GM21367 (cell line): ENCODE measurements around the gene HOXB1.

Source experiments
- ATAC-seq: cut with Tn5 transposase; IDR thresholded peaks from one replicate; pipeline ENCODE4 v1.9.1; 2021; ENCODE audit not compliant: unreplicated experiment

The HOXB1 gene

DNA sequence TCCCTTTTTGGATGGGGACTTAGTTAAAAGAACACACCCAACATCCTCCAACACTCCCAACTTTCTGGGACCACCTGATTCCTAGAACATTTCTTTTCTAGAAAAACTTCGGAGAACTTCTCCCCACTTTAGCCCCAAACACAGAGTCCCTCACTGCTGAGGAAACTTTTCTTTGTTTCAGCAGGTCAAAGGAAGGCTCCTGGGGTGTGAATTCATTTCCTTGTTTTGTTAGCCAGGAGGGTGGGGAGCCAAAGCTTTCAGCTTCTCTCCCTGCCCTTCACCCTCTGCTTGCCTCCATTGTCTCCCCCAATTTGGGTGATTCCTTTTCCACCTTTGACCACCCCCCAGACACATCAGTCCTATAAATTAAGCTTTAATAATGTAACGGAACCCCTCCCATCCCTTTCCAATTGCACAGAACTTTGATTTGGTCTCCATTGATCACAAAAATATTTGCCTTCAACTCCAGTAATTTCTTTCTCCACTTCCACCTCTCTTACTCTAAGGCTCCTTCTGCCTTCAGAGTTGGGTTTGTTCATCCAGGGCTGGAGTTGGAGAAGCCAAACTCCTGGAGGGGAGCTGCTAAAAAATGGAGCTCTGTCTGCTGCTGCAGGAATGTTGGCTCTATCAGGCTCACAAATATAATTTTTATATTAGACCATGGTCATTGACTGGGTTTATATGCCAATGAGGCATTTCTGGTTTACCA lies 37.0 kb upstream of the HOXB1 start:
- ATAC-seq: no peak

DNA sequence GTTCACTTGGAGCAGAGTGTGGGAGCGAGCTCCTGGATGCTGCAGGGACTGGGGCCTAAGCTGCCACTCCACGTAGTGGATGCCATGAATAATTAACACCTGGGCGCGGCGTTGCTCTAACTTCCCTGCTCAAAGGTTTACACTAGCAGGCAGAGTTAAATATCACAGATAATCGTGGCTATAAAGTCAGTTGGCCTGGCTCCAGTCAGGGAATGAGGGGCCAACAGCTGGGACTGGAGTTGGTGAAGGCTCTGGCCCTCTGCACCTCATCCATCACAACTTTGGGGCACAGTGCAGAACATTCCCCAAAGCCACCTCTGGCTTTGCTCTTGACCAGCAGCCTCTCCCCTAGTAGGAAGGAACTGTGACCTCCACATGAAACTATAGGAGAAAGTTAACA lies 36.4 kb upstream of the HOXB1 start:
- no peak for ATAC-seq

DNA sequence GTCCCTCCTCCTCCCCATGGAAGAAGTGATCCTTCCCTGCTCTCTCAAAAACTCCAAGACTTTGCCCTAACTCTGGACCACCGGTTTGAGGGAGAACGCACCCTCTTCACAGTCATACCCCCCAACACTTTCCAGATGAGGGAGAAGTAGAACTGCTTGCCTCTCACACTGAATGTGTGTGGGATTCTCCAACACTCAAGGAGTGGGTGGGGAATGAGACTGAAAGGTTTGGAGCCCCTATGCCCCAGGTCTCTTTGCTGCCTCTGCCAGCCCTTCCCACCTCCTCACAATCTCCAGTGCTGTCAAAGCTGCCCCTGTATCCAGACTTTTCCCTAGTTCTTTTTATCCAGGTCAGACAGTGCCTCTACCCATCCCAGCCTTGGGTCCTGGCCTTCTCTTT lies 35.9 kb upstream of the HOXB1 start:
- ATAC-seq: no peak

DNA sequence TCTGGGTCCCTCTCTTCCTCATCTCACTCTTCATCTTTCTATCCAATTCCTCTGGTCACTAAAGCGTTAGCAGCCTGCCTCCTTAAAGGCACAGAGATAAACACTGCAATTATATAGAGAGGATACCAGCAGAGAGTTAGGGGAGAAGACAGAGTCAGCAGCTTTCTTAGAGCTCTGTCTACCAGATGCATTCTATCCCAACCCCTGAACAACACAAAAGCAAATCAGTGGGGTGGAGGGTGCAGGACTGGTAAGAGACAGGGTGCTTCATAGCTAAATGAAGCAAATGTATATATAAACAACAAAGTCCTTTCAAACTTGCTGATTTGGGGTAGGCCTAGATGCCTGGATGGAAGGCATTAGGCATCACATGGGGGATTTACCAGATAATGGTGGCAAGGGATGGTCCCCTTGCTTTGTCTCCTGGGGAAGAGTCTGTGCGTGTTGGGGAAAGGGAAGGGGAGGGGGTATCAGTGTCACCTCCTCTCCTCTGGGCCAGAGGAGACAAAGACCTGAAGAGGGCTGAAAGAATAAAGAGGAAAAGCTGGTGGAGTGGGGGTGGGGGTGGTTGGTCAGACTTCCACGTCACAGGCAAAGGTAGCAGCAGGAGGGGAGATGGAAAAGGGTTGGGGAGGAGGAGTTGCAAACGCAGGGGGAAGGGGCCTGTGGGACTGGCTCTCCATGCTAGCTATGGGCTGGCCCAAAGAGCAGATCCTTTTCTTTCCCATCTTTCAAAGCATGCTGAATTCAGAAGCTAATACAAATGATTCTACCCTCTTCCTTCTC lies 35.3 kb upstream of the HOXB1 start:
- ATAC-seq: no peak

DNA sequence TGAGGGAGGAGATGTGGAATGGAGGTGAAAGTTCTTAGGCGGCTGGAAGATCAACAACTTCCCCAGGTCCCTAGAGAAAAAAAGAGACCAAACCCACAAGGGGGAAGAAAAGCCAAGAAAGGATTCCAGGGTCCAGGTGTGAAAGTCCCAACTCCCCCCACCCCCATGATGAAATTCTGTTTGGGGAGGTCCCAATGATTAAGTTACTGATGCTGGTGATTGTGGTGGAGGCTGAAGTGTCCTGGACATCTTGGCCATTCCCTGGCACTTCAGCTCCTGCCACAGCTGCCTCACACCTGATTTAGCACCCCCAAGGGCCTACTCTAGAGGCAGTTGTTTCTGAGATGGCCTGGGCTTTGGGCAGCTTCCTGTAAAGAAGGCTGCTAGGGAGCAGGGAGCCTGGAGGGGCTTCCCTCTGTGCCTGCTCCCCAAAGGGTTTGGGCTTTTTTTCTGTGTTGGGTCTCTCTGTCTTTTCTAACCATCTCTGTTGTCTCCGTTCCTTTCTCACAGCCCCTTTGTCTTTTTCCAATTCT lies 34.3 kb upstream of the HOXB1 start:
- ATAC-seq: no peak

DNA sequence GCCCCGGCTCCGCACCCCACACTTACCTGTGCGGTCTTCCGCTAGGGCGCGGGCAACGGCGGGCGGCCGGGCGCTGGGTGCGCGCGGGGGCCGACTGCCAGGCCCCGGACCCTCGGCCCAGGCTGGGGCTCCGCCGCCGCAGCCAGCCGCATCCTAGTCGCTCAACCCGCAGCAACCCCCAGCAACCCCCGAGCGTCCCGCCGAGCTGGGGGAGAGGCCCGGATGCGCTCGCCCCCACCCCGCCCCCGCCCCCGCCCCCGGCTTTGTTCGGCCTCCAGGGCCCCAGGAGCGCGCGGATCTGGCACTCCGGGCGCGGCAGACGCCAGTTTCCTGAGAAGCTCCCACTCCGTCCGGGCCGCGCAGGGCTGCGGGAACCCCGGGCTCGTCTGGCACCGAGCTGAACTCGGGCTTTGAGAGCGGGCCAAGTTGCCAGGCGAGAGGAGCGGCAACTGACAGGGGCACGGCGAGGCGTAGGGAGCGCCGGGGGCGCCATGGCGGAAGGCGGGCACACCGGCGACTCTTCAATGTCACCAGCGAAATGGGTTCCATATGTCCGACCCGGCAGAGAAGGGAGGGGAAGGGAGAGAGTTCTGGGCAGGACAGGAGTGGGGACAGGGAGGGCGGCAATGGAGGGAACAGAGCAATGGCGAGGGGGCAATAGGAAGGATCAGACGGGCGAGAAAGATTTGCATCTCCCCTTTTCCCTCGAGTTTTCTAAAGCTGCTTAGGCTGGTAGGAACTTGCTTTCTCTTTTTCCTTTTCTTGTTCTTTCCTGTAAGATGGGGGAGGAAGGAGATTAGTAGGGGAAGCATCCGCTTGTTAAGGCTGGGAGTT lies 33.6 kb upstream of the HOXB1 start:
- ATAC-seq: no peak

DNA sequence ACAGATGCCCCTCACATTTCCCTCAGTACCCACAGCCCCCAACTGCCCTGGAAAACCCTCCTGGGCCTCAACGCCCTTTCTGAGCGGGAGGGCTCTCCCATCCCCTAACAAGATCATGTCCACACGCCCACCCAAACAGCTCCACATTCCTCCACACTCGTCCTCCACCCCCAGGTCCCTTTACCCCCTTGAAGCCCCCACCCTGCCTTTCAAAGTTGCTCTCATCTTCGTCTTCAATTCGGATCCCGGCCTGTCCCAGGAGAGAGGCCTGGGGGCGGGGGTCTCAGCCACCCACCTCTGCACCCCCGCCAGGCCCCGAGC lies 33.0 kb upstream of the HOXB1 start:
- no peak for ATAC-seq

DNA sequence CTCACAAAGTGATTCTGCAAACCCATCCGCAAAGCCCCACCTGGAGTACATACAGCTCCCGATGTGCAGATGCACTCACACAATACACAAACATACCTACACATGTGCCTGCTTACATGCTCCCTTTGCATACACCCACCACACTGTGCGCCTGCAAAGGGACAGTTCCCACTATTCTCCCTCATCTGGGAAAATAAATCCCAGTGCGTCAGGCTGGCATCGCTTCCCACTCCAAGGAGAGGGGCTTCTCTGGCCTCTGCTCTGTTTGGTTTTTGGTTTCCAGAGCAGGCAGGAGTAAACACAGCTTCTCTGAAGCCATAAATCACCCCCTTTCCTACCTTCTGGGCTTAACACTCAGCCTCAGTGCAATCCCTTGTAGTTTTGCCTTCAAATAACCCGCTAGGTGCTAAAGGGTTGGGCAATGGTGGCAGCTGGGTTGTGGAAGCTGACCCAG lies 32.6 kb upstream of the HOXB1 start:
- no peak for ATAC-seq

DNA sequence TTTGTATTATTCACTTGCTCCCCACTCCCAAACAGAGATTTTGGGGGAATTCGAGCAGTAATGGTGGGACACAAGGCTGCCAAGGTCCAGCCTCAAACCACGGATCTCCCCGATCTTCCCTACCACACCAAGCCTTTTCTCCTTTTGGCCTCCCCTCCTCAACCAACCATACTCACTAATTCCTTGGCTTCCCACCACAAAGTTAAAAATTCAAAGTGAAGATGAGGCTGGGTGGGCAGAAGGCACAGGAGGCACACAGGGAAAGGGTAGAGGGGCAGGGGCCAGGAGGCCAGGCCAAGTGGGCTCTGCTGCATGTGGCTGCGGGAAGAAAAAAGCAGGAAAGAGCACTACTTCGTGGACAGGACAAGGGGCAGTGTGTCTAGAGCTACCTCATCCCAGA lies 32.1 kb upstream of the HOXB1 start:
- no peak for ATAC-seq

DNA sequence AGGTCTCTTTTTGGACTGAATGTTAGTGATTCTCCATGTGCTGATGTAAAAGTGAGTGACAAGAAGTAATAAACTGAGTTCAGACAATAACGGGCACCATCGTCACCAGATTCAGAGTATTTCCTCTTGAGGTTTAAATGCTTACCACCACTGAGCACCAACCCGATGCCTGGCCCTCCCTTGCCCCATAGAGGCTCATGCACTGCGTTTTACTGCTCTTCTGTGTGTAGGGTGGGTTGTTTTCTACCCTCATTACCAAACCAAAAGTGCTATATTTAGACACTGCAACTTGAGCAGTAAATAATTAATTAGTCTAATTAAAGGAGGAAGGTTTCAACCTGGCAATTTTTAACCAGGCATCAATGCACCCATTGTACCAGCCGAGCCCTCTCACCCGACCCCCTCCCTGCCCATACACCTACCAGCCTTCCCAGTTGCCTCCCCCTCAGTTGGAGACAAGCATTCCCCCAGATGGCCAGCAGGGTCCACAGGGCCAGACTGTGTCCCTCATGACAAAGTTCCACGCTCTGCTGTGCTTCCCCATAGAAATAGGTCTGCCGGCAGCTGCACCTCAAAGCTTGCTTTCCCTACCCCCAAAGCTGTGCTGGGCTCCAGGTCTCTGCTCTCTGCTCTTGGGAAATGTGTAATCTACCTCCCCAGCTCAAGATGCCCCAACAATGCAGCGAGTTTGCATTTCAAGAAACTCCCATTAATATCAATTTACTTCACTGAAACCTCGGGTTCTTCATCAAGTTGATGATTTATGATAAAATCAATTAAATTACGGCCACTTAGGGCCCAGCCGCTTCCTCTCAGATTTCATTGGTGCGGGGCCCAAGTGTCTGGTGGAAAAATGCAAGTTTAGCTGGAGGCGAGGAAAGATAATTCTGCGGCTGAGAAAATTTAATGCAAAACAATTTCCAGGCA lies 31.3 kb upstream of the HOXB1 start:
- ATAC-seq: no peak

DNA sequence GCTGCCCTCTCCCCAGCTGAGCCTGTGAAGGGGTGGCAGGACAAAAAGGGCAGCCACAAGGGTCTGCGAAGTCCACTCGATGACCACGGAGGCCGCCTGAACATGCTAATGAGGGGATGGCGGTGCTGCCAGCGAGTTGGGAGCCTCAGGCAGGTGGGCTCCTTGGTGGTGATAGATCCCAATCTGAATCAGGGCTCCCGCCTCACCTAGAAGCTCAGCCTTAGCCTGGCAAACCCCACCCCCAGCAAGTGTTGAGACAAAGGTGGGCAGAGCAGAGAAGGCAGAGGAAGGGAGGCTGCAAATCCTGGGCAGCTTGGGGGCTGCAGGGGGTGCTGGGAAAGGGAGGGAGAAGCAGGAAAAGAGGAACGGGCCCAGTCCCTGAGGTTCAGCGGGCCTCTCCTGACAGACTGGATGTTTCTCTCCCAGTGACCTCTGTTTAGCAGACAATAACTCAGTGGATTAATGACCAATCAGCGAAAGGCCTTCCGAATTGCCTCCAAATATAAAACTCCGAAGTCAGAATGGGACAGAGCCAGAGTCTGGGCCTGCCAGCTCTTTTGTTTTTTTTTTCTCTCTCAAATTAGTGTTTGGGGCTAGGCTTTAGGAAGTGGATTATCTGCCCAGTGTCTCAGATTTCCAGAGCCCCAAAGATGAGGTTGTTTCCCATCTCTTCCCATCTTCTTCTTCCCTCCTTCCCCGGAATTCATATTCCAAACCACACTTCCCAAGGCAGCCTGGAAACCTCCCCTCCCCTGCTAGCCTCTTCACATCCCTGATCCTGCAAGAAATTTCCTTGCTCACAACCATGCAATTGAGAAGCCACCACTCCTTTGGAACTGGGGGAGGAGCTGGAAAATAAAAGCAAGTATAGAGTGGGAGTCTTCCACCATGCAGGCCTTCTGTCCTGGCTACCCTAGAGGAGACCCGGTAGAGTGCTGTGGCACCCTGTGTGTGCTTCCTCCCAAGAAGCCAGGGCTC lies 29.3 kb upstream of the HOXB1 start:
- ATAC-seq: no peak

DNA sequence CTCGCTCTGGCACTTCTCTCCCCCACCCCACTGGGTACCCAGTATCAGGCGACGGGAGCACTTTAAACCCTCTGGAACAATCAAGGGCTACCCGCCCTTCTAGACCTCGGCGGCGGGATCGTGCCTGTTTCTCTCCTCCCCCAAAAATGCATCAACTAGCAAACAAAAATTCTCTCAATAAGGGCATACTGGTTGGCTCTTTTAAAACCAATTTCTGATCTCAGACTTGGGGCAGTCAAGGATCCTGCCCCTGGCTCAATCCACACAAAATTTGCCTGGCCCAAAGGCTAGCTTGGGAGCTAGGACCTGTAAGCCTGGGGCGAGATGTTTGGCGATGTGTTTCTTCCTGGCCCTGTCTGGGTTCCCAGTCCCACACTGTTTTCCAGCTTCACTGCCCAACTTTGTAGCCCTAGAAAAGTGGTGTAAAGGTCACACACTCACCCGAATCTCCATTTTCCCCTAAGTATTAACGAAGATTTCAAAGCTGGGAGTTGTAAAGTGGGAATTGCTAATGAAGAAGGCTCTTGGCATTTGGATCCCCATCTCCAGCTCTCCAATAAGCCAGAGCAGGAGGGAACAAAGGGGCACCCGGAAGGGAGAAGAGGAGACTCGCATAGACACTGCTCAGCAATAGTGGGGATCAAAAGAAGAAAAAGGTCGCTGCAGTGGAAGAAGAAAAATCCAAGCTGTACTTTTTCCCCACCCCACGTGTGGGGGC lies 28.5 kb upstream of the HOXB1 start:
- ATAC-seq: no peak

DNA sequence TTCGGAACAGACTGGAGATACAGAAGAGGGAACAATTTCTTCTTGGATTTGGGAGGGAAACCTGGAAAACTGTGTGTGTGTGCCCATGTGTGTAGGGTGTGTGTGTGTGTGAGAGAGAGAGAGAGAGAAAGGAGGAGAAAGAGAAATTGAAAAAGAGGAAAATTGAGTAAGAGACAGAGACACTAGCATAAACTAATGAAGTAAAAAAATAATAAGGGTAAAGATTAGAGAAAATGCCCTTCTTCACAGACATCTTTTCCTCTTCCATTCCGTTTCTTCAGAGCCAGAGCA lies 28.0 kb upstream of the HOXB1 start:
- no peak for ATAC-seq

DNA sequence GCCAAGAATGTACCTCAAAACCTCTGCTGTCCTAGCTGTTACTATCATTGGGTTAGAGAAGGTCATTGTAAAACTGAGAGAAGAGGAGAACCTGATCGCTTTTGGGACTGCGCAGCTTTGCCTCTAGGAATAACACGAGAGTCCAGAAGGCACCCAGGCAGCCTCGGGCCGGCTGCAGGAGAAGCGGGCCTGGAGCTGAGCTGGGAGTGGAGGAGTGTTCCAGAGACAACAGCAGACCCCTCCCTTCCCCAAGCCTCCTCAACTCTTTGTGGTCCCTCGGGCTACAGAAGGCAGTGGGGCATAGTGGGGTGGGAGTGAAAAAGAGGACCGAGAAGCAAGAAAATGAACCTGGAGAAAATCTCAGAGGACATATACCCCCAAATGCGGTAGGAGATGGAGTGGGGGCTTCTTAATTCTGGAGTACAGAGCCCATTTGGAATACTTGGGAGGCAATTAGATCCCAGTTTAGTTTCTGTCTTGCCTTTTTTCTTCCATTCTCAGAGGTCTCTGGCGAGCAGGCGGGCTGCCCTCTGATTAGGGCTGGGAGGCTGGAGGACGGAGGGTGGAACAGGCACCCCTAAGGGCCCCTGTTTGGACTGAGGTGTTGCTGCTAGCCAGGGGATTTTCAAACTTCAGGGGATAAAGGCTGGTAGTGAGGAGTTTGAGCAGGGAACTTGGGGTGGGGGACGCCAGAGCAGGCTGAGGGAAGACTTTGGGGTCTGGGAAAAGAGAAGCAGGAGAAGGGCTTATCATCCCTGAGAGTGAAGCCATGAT lies 27.4 kb upstream of the HOXB1 start:
- no peak for ATAC-seq

DNA sequence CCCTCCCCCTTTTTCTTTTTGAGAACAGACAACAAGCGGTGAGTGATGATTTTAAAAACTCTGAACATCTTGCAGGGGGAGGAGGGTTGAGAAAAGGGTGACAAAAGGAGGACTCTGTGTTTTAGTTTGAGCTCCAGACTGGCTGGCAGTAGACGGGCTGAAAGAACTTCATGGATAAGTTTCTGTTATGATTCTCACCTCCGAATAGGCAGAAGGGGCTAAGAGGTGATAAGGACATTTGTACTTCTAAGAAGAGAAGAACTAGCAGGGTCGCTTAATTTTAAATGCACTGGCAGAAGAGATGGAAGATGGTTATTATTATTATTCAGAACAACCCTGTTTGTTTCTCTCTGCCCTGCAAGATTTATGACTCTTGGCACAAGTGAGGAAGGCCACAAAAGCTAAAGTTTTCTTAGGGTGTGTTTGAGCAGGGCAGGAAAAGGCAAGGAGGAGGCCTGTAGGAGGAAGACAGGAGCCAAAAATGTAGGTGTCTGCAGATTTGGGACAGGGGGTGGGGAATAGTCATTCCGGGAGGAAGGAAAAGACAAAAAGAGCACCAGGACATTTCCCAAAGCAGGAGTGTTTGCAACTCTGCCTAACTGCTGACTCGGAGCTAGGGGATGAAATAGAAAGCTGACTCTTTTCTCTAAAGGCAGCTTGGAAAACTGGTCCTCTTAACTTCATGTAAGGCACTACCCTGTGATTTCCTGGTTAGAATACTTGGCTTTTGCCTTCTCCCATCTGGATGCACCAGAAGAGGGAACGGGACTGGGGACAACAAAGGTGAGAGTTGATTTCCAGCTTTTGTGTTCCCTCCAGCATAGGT lies 26.0 kb upstream of the HOXB1 start:
- ATAC-seq: no peak

DNA sequence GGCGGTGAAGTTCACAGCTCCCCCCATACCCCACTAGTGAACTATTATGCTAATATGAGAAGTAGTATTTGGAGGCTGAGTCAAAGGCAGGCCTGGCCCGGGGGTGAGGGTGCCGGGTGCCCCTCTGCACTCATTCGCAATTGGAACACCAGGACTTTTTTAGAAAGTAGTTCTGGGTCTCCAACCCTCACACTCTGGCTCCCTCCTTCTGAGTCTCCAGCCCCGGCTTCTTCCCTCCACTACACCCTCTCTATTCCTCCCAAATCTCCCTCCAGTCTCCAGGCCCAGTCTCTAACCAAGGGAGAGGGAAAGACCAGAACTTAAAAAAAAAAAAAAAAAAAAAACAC lies 25.4 kb upstream of the HOXB1 start:
- ATAC-seq: no peak
